MCF 10A (cell line): ENCODE data around the gene CFTR. TPM values are rescaled to one million over a fixed set of nuclear protein-coding genes. Genes with fewer than 3 reads are reported as not detected.

ENCODE experiments used
- BruUV-seq: library from RNA; stranded (reverse); fragments of 400-500 nt; replicated peaks from 2 replicates; lab custom pipeline; 2021; lab: Mats Ljungman, UMichigan
- CTCF ChIA-PET: fragments of 300-600 bp; sonication (Branson Sonifier 250); formaldehyde crosslinking; extraction: SDS; loops from one replicate; lab custom pipeline; 2021; ENCODE audit warnings: antibody characterized with exemption, inconsistent platforms; lab: Yijun Ruan, JAX
- POLR2A ChIA-PET: fragments of 300-600, 350-650 bp; sonication (Branson Sonifier 250); formaldehyde crosslinking; extraction: SDS; loops from one replicate; lab custom pipeline; 2020; ENCODE audit warnings: antibody characterized with exemption, inconsistent platforms; lab: Yijun Ruan, JAX
- DNase-seq: peaks from one replicate; pipeline ENCODE4 v3.0.0-alpha.2; 2018; ENCODE audit not compliant: unreplicated experiment
- H3K27ac Mint-ChIP-seq: one replicate; pipeline ENCODE4 v1.8.0; 2022; ENCODE audit warnings: mild to moderate bottlenecking, low read depth, mixed read lengths; ENCODE audit not compliant: unreplicated experiment
- H3K27me3 Mint-ChIP-seq: one replicate; pipeline ENCODE4 v1.8.0; 2022; ENCODE audit warnings: mixed read lengths; ENCODE audit not compliant: insufficient read depth, unreplicated experiment
- H3K36me3 Mint-ChIP-seq: one replicate; pipeline ENCODE4 v1.8.0; 2022; ENCODE audit warnings: mild to moderate bottlenecking, moderate library complexity, mixed read lengths; ENCODE audit not compliant: insufficient read depth, unreplicated experiment
- H3K4me1 Mint-ChIP-seq: one replicate; pipeline ENCODE4 v1.8.0; 2022; ENCODE audit warnings: mixed read lengths; ENCODE audit not compliant: insufficient read depth, unreplicated experiment
- H3K4me3 Mint-ChIP-seq: one replicate; pipeline ENCODE4 v1.8.0; 2022; ENCODE audit warnings: mild to moderate bottlenecking, moderate library complexity, mixed read lengths; ENCODE audit not compliant: unreplicated experiment
- H3K9me3 Mint-ChIP-seq: one replicate; pipeline ENCODE4 v1.8.0; 2022; ENCODE audit warnings: mixed read lengths; ENCODE audit not compliant: unreplicated experiment
- intact Hi-C: fragments of 100-400 bp; cut with micrococcal nuclease; formaldehyde crosslinking; loops from 2 replicates; pipeline ENCODE4 v1.14.1; 2022
- total RNA-seq: library from RNA; stranded (reverse); gene quantifications from 2 replicates; pipeline ENCODE4 v1.2.3, GENCODE V29; 2022
- TF ChIP-seq, protein P1 (sequence below): fragments of 200-600 bp; IDR thresholded peaks from one replicate; pipeline ENCODE4 v1.8.0; 2022; ENCODE audit warnings: antibody characterized with exemption, mild to moderate bottlenecking; ENCODE audit not compliant: unreplicated experiment

CFTR gene
- total RNA-seq, 1 experiment from 2014 or later, result not detected

DNA sequence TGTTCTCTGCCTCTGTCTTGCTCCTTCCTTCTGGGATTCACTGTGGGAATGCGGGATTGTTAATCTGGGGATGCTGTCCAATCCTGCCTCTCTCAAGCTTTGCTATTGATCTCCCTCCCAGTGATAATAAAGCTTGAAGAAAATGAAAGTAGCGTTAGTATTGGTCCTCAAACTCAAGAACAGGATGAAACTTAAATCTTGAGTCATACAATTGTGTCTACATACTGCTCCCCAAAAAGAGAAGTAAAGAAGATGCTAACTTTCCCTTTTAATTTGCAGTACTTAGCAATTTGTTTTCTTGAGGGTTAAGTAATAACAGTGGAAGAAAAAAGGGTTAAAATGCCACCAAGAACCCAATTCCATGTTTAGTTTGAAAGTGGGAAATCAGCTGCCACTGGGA lies 13.6 kb downstream of the CFTR start:
- DNase-seq, result no peak
- ChIA-PET CTCF (no interaction called here), POLR2A (no interaction called here)
- Mint-ChIP-seq H3K27ac (no peak overlapping the region), H3K4me3 (no peak overlapping the region), H3K9me3 (no peaks in the 10 kb centered on the region), H3K27me3 (peaks cover 98% of the 10 kb centered on the region), H3K36me3 (no peaks in the 10 kb centered on the region), H3K4me1 (no peaks in the 10 kb centered on the region)
- intact Hi-C loops, result no loop called here
- TF ChIP-seq, protein P1, sequence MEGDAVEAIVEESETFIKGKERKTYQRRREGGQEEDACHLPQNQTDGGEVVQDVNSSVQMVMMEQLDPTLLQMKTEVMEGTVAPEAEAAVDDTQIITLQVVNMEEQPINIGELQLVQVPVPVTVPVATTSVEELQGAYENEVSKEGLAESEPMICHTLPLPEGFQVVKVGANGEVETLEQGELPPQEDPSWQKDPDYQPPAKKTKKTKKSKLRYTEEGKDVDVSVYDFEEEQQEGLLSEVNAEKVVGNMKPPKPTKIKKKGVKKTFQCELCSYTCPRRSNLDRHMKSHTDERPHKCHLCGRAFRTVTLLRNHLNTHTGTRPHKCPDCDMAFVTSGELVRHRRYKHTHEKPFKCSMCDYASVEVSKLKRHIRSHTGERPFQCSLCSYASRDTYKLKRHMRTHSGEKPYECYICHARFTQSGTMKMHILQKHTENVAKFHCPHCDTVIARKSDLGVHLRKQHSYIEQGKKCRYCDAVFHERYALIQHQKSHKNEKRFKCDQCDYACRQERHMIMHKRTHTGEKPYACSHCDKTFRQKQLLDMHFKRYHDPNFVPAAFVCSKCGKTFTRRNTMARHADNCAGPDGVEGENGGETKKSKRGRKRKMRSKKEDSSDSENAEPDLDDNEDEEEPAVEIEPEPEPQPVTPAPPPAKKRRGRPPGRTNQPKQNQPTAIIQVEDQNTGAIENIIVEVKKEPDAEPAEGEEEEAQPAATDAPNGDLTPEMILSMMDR, result no peak
- no TSS peak for BruUV-seq

DNA sequence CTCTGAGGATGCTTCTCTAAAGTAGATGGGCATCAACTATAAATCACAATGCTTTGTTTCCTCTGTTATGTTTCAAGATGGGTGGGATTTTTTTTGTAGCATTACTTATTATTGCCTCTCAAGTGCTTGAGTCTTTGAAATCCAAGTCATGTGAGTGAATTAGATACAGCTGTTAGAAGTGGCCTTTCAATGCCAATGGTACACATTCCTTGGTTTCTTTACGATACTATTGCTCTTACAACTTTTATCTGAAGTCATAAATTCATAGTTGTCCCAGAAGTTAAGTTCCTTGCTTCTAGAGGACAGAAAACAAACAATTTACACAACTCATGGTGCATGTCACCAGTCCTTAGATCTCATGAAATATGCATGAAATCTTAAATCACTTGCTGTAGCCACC lies 15.5 kb downstream of the CFTR start:
- intact Hi-C loops, result no loop called here
- Mint-ChIP-seq H3K9me3 (no peaks in the 10 kb centered on the region), H3K4me1 (no peaks in the 10 kb centered on the region), H3K4me3 (no peak overlapping the region), H3K36me3 (no peaks in the 10 kb centered on the region), H3K27ac (no peak overlapping the region), H3K27me3 (peaks cover 99% of the 10 kb centered on the region)
- POLR2A ChIA-PET, result no interaction called here
- DNase-seq, result no peak
- CTCF ChIA-PET, result interaction anchor here (0.6 kb wide), 1 partner anchor 141 kb away, joined by 3 read pairs; no protein-coding TSS in a partner anchor
- TF ChIP-seq, protein P1, result no peak
- BruUV-seq, result no TSS peak

DNA sequence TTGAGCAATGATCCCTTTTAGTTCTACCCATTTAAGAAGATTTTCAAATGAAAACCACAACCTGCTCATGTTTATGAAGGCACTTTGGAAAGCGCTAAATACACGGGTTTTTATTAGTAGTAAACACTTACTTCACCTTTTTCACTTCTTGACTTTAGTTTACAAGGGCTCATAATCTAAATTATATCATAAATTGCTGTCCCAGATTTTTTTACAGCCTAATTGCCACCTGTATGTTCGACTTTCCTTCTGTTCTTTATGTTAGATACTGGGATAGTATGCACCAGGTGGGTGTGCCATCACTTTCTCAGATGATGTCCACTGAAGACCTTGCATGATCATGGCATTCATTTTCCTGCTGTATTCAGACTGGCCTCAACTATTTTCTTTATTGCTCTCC lies 22.5 kb downstream of the CFTR start:
- BruUV-seq, result no TSS peak
- peaks cover 64% of the 10 kb centered on the region for H3K27me3 Mint-ChIP-seq
- H3K27ac Mint-ChIP-seq, result no peak overlapping the region
- ChIA-PET POLR2A (no interaction called here), CTCF (interaction anchor here (0.6 to 0.7 kb wide), 2 partner anchors 58 to 169 kb away, joined by 3 to 6 read pairs; no protein-coding TSS in a partner anchor)
- no peaks in the 10 kb centered on the region for H3K36me3 Mint-ChIP-seq
- H3K9me3 Mint-ChIP-seq, result no peaks in the 10 kb centered on the region
- intact Hi-C loops, result no loop called here
- no peak overlapping the region for H3K4me3 Mint-ChIP-seq
- H3K4me1 Mint-ChIP-seq, result no peaks in the 10 kb centered on the region
- TF ChIP-seq, protein P1, result no peak
- no peak for DNase-seq

DNA sequence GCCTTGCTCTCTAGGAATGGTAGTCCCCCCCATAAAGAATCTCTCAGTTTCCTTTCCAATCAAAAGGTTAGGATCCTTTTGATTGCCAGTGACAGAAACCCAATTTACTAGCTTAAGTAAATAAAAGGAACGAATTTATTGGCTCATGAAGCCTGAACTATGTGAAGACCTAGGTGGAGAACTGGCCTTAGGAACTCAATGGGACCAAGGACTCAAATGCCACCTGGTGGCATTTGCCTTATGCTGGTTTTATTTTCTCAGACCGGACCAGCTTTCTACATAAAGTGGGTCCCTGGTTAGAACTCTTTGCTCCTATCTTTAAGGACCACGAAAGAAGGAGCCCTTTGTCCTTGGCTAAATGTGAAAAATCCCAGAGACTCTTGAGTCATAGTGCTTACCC lies 25.4 kb downstream of the CFTR start:
- TF ChIP-seq, protein P1, result no peak
- CTCF ChIA-PET, result no interaction called here

More for the DNA sequence above, 25.4 kb downstream of the CFTR start:
- no peak overlapping the region for H3K27ac Mint-ChIP-seq
- no TSS peak for BruUV-seq
- DNase-seq, result no peak
- H3K4me1 Mint-ChIP-seq, result no peaks in the 10 kb centered on the region
- intact Hi-C loops, result no loop called here
- H3K9me3 Mint-ChIP-seq, result no peaks in the 10 kb centered on the region
- no peaks in the 10 kb centered on the region for H3K36me3 Mint-ChIP-seq
- H3K4me3 Mint-ChIP-seq, result no peak overlapping the region
- POLR2A ChIA-PET, result no interaction called here
- H3K27me3 Mint-ChIP-seq, result peaks cover 43% of the 10 kb centered on the region
